Tibial nerve (tissue), 4 donors: ENCODE measurements around the gene ZC3H15.

Experiments
- EP300 ChIP-seq, 2 donors: sonication (generic); formaldehyde crosslinking; IDR thresholded peaks; one replicate each; pipeline ENCODE4 v1.6.1; 2017; ENCODE audit warnings: antibody characterized with exemption in 2 of 2, mild to moderate bottlenecking in 1 of 2
- POLR2A ChIP-seq, 2 donors: fragments of 450-650 bp; IDR thresholded peaks; one replicate each; pipeline ENCODE4 v1.6.1; 2017; ENCODE audit warnings: antibody characterized with exemption in 2 of 2, mild to moderate bottlenecking in 2 of 2, moderate library complexity in 2 of 2
- TF ChIP-seq, protein P1 (sequence below), 5 experiments: fragments of 200-600 bp in 3 of 5; fragments of 450-650 bp in 2 of 5; sonication (generic) in 3 of 5; IDR thresholded peaks; one replicate each; pipeline ENCODE4 v1.5.1; 2016 to 2019; ENCODE audit warnings: antibody characterized with exemption in 5 of 5, mild to moderate bottlenecking in 3 of 5, moderate library complexity in 2 of 5

DNA sequence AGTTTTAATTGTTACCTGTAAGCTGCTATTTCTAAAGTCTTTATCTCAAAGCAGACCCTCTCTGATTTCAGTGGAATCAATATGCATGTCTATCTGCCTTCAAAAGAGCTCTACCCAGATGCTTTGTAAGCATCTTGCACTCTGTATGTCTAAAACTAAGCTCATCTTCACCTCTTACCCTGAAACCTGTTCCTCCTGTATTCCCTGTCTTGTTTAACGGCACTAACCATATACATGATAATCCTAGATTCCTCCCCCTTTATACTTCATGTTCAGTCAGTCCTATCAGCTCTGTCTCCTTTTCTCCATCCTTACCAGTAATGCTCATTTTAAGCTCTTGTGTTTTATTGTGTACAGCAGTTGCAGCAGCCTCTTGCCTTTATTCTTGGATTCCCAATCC is 12.8 kb downstream of the ZC3H15 start:
- TF ChIP-seq, protein P1, sequence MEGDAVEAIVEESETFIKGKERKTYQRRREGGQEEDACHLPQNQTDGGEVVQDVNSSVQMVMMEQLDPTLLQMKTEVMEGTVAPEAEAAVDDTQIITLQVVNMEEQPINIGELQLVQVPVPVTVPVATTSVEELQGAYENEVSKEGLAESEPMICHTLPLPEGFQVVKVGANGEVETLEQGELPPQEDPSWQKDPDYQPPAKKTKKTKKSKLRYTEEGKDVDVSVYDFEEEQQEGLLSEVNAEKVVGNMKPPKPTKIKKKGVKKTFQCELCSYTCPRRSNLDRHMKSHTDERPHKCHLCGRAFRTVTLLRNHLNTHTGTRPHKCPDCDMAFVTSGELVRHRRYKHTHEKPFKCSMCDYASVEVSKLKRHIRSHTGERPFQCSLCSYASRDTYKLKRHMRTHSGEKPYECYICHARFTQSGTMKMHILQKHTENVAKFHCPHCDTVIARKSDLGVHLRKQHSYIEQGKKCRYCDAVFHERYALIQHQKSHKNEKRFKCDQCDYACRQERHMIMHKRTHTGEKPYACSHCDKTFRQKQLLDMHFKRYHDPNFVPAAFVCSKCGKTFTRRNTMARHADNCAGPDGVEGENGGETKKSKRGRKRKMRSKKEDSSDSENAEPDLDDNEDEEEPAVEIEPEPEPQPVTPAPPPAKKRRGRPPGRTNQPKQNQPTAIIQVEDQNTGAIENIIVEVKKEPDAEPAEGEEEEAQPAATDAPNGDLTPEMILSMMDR (IDR thresholded peaks at IDR 0.05): no peak
- TF ChIP-seq EP300 (IDR thresholded peaks at IDR 0.05) (no peak), POLR2A (IDR thresholded peaks at IDR 0.05) (no peak)
